ENCODE data around the gene APBA2.

The APBA2 gene

GRCh38 chr15:29127506-29128430 is 242.0 kb downstream of the APBA2 start:
- no peak for DNase-seq

GRCh38 chr15:29128671-29129070 is 242.9 kb downstream of the APBA2 start:
- DNase-seq = no peak

- DNase-seq = no peak
Measured at GRCh38 chr15:29129221-29129620, 243.4 kb downstream of the APBA2 start.

GRCh38 chr15:29129926-29130325 is 244.2 kb downstream of the APBA2 start:
- DNase-seq = no peak

GRCh38 chr15:29130476-29130875 is 244.7 kb downstream of the APBA2 start:
- DNase-seq = no peak

- DNase-seq = peak; percentile 26
Measured at GRCh38 chr15:29130951-29131839, 245.4 kb downstream of the APBA2 start.

GRCh38 chr15:29131840-29132420 is 246.2 kb downstream of the APBA2 start:
- no peak for DNase-seq

GRCh38 chr15:29132735-29133181 is 247.0 kb downstream of the APBA2 start:
- DNase-seq = no peak

- no peak for DNase-seq
Measured at GRCh38 chr15:29133321-29133720, 247.5 kb downstream of the APBA2 start.

GRCh38 chr15:29133791-29134190 is 248.0 kb downstream of the APBA2 start:
- DNase-seq = no peak

GRCh38 chr15:29134239-29134638 is 248.5 kb downstream of the APBA2 start:
- no peak for DNase-seq

GRCh38 chr15:29134641-29135308 is 249.0 kb downstream of the APBA2 start:
- DNase-seq = no peak

GRCh38 chr15:29135309-29135657 is 249.5 kb downstream of the APBA2 start:
- no peak for DNase-seq

GRCh38 chr15:29135702-29136646 is 250.2 kb downstream of the APBA2 start:
- no peak for DNase-seq

GRCh38 chr15:29138260-29138659 is 252.5 kb downstream of the APBA2 start:
- DNase-seq = no peak

- DNase-seq = no peak
Measured at GRCh38 chr15:29139072-29139471, 253.3 kb downstream of the APBA2 start.

GRCh38 chr15:29139540-29140459 is 254.0 kb downstream of the APBA2 start:
- DNase-seq = no peak

- DNase-seq = no peak
Measured at GRCh38 chr15:29140475-29141307, 254.9 kb downstream of the APBA2 start.
